Esophagus squamous epithelium (tissue), 4 donors: Measurements from ENCODE around the gene FN1.

Experiments
- POLR2A ChIP-seq, 4 donors: fragments of 450-650 bp; IDR thresholded peaks; one replicate each; pipeline ENCODE4 v1.6.1; 2017; ENCODE audit warnings: antibody characterized with exemption in 4 of 4, mild to moderate bottlenecking in 4 of 4, moderate library complexity in 3 of 4
- TF ChIP-seq, protein P1 (sequence below), 6 experiments: fragments of 450-650 bp in 4 of 6; fragments of 200-600 bp in 2 of 6; sonication (generic) in 2 of 6; IDR thresholded peaks; one replicate each; pipeline ENCODE4 v1.5.1; 2016 to 2019; ENCODE audit warnings: antibody characterized with exemption in 6 of 6, mild to moderate bottlenecking in 4 of 6, moderate library complexity in 4 of 6

DNA sequence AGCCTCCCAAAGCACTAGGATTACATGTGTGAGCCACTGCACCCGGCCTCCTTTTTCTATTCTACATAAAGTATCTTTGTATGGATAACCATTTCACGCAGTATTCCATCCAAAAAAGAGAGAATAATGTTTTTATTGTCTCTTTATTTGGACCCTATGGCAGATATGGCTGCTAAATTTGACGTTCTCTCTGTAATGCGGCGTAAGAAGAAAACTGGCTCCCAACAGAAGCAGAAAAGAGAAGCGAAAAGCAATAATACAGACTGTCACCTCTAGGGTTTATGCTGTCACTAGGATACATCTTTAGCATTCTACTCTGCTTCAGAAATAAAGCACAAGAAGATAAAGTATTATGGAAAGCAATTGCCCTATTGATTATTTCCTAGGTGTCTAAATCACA, 55.9 kb downstream of the FN1 start:
- TF ChIP-seq, protein P1, sequence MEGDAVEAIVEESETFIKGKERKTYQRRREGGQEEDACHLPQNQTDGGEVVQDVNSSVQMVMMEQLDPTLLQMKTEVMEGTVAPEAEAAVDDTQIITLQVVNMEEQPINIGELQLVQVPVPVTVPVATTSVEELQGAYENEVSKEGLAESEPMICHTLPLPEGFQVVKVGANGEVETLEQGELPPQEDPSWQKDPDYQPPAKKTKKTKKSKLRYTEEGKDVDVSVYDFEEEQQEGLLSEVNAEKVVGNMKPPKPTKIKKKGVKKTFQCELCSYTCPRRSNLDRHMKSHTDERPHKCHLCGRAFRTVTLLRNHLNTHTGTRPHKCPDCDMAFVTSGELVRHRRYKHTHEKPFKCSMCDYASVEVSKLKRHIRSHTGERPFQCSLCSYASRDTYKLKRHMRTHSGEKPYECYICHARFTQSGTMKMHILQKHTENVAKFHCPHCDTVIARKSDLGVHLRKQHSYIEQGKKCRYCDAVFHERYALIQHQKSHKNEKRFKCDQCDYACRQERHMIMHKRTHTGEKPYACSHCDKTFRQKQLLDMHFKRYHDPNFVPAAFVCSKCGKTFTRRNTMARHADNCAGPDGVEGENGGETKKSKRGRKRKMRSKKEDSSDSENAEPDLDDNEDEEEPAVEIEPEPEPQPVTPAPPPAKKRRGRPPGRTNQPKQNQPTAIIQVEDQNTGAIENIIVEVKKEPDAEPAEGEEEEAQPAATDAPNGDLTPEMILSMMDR (IDR thresholded peaks at IDR 0.05): no peak
- TF ChIP-seq POLR2A (IDR thresholded peaks at IDR 0.05): no peak
